Hepatocyte (in vitro differentiated cells): ENCODE data around the gene CEP112.

Source experiments
- EZH2 ChIP-seq: fragments of 200-600 bp; sonication (generic); IDR thresholded peaks from 2 replicates; pipeline ENCODE4 v1.6.1; 2016; ENCODE audit warnings: antibody characterized with exemption, mild to moderate bottlenecking, borderline replicate concordance
- TF ChIP-seq, protein P1 (sequence below): fragments of 200-600 bp; sonication (generic); IDR thresholded peaks from 2 replicates; pipeline ENCODE4 v1.5.1; 2016; ENCODE audit warnings: antibody characterized with exemption, mild to moderate bottlenecking; ENCODE audit not compliant: poor library complexity

DNA sequence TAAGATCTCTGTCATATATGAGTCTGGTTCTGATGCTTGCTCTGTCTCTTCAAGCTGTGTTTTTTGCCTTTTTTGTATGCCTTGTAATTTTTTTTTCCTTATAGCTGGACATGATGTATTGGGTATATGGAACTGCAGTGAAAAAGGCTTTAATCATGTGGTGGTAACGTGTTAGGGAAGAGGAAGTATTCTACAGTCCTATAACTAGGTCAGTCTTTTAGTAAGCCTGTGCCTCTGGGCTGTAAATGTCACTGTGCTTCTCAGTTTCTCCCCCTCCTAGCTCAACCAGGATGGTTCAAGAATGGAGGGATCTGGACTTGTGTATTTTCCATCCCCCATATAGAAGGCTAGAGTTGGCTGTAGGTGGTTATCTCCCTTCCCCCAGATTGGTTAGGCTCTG lies 428.1 kb downstream of the CEP112 start:
- TF ChIP-seq, protein P1, sequence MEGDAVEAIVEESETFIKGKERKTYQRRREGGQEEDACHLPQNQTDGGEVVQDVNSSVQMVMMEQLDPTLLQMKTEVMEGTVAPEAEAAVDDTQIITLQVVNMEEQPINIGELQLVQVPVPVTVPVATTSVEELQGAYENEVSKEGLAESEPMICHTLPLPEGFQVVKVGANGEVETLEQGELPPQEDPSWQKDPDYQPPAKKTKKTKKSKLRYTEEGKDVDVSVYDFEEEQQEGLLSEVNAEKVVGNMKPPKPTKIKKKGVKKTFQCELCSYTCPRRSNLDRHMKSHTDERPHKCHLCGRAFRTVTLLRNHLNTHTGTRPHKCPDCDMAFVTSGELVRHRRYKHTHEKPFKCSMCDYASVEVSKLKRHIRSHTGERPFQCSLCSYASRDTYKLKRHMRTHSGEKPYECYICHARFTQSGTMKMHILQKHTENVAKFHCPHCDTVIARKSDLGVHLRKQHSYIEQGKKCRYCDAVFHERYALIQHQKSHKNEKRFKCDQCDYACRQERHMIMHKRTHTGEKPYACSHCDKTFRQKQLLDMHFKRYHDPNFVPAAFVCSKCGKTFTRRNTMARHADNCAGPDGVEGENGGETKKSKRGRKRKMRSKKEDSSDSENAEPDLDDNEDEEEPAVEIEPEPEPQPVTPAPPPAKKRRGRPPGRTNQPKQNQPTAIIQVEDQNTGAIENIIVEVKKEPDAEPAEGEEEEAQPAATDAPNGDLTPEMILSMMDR, result no peak
- no peak for TF ChIP-seq EZH2
